ENCODE measurements around the gene SNX12.

GRCh38 chrX:71095555-71095980 lies 27.4 kb upstream of the SNX12 start, which contains the start of gene FOXO4:
- TF ChIP-seq CTCF (IDR thresholded peaks at IDR 0.05 in 2 of 3, conservative IDR thresholded peaks at IDR 0.05 in 1 of 3; ENCODE audit: borderline replicate concordance in 1 of 3, insufficient read depth in 1 of 3, low read depth in 2 of 3, low read length in 2 of 3): no peak
- TF ChIP-seq, protein P1, sequence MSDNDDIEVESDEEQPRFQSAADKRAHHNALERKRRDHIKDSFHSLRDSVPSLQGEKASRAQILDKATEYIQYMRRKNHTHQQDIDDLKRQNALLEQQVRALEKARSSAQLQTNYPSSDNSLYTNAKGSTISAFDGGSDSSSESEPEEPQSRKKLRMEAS (IDR thresholded peaks at IDR 0.05): peak; percentile 65; the same call in 1 of the 2 replicates
- no peak for TF ChIP-seq ZNF274 (IDR thresholded peaks at IDR 0.05; ENCODE audit: low read depth, low read length)
- TF ChIP-seq ZFX (IDR thresholded peaks at IDR 0.05): no peak

Data from HCT116 (cell line).